ENCODE results near the gene TEX44. TPM values are rescaled to one million over a fixed set of nuclear protein-coding genes. Genes with fewer than 3 reads are reported as not detected.
"Not testable (repeated sequence)": the region's sequence is repeated elsewhere in the genome, so short reads cannot be mapped to it uniquely, and the experiment has no call there.

Gene TEX44
- total RNA-seq, 4 donors from 2014 or later: not detected

- Histone ChIP-seq H3K27me3 (no peaks in the 10 kb centered on the region), H3K4me3 (no peak overlapping the region), H3K36me3 (no peaks in the 10 kb centered on the region), H3K27ac (no peak overlapping the region), H3K4me1 (peaks cover 0 to 15% (median 6%) of the 10 kb centered on the region in 3 donors), H3K9me3 (peaks cover 0 to 14% (median 0%) of the 10 kb centered on the region in 3 donors)
- TF ChIP-seq POLR2AphosphoS5 (IDR thresholded peaks at IDR 0.05) (no peak), CTCF (IDR thresholded peaks at IDR 0.05) (no peak), EP300 (IDR thresholded peaks at IDR 0.05) (no peak), POLR2A (IDR thresholded peaks at IDR 0.05) (no peak)
- ATAC-seq: no peak
- 50 to 75% methylated on average over 1 to 3 of the region's 3 CpGs for WGBS, 2 donors (ENCODE audit: low coverage in 1 of 2)
Measured at GRCh38 chr2:231548752-231549151, 43.9 kb upstream of the TEX44 start.

GRCh38 chr2:231549446-231550239 is 43.0 kb upstream of the TEX44 start:
- H3K36me3 ChIP-seq: no peaks in the 10 kb centered on the region
- ATAC-seq: no peak
- no peak for TF ChIP-seq EP300 (IDR thresholded peaks at IDR 0.05)
- no peak for TF ChIP-seq POLR2AphosphoS5 (IDR thresholded peaks at IDR 0.05)
- no peak for TF ChIP-seq POLR2A (IDR thresholded peaks at IDR 0.05)
- no peak for TF ChIP-seq CTCF (IDR thresholded peaks at IDR 0.05)
- H3K27me3 ChIP-seq: no peaks in the 10 kb centered on the region
- H3K9me3 ChIP-seq: peaks cover 0 to 13% (median 0%) of the 10 kb centered on the region in 3 donors
- peaks cover 0 to 23% (median 6%) of the 10 kb centered on the region in 3 donors for H3K4me1 ChIP-seq
- H3K27ac ChIP-seq: no peak overlapping the region
- H3K4me3 ChIP-seq: no peak overlapping the region
- WGBS, 2 donors (ENCODE audit: low coverage in 1 of 2): 76 to 85% methylated on average over 4 to 10 of the region's 13 CpGs

GRCh38 chr2:231552752-231553151 is 39.9 kb upstream of the TEX44 start:
- no peaks in the 10 kb centered on the region for H3K27me3 ChIP-seq
- no peak overlapping the region for H3K4me3 ChIP-seq
- ATAC-seq: no peak
- peaks cover 0 to 13% (median 0%) of the 10 kb centered on the region in 3 donors for H3K9me3 ChIP-seq
- H3K27ac ChIP-seq: no peak overlapping the region
- TF ChIP-seq POLR2AphosphoS5 (IDR thresholded peaks at IDR 0.05): no peak
- TF ChIP-seq POLR2A (IDR thresholded peaks at IDR 0.05): no peak
- peaks cover 0 to 28% (median 4%) of the 10 kb centered on the region in 3 donors for H3K4me1 ChIP-seq
- no peaks in the 10 kb centered on the region for H3K36me3 ChIP-seq

GRCh38 chr2:231554327-231554726 is 38.3 kb upstream of the TEX44 start:
- H3K4me1 ChIP-seq: peaks cover 0 to 31% (median 4%) of the 10 kb centered on the region in 3 donors
- H3K4me3 ChIP-seq: peak overlapping the region in 1 of 2 donors; percentile 36
- H3K27ac ChIP-seq: peak overlapping the region in 3 of 4 donors; percentile 72 to 76 (median 75)
- no peak for ATAC-seq
- TF ChIP-seq POLR2AphosphoS5 (IDR thresholded peaks at IDR 0.05) (no peak), EP300 (IDR thresholded peaks at IDR 0.05) (no peak), CTCF (IDR thresholded peaks at IDR 0.05) (no peak), POLR2A (IDR thresholded peaks at IDR 0.05) (no peak)
- H3K36me3 ChIP-seq: no peaks in the 10 kb centered on the region
- H3K9me3 ChIP-seq: peaks cover 0 to 13% (median 0%) of the 10 kb centered on the region in 3 donors
- 33 to 72% methylated on average over 4 to 8 of the region's 8 CpGs for WGBS, 2 donors (ENCODE audit: low coverage in 1 of 2)
- H3K27me3 ChIP-seq: no peaks in the 10 kb centered on the region

- peak overlapping the region in 1 of 2 donors; percentile 36 for H3K4me3 ChIP-seq
- peaks cover 0 to 13% (median 0%) of the 10 kb centered on the region in 3 donors for H3K9me3 ChIP-seq
- 26 to 53% methylated on average over 2 to 10 of the region's 14 CpGs for WGBS, 2 donors (ENCODE audit: low coverage in 1 of 2)
- peaks cover 0 to 31% (median 4%) of the 10 kb centered on the region in 3 donors for H3K4me1 ChIP-seq
- TF ChIP-seq POLR2AphosphoS5 (IDR thresholded peaks at IDR 0.05) (no peak), EP300 (IDR thresholded peaks at IDR 0.05) (no peak), POLR2A (IDR thresholded peaks at IDR 0.05) (no peak), CTCF (IDR thresholded peaks at IDR 0.05) (no peak)
- H3K27me3 ChIP-seq: no peaks in the 10 kb centered on the region
- H3K27ac ChIP-seq: peak overlapping the region in 3 of 4 donors; percentile 72 to 76 (median 75)
- no peaks in the 10 kb centered on the region for H3K36me3 ChIP-seq
- peak; percentile 78 for ATAC-seq
Measured at GRCh38 chr2:231554748-231555545, 37.7 kb upstream of the TEX44 start.

- not testable (repeated sequence) for ATAC-seq
Measured at GRCh38 chr2:231556496-231556895, 36.2 kb upstream of the TEX44 start.

More at GRCh38 chr2:231556496-231556895, 36.2 kb upstream of the TEX44 start:
- 88% methylated on average over 8 of the region's 8 CpGs; no CpG with 5 or more reads in 1 of the 2 donors for WGBS, 2 donors (ENCODE audit: low coverage in 1 of 2)
- Histone ChIP-seq H3K27ac (peak overlapping the region in 1 of 4 donors; percentile 70), H3K4me1 (peaks cover 0 to 31% (median 4%) of the 10 kb centered on the region in 3 donors), H3K9me3 (peaks cover 0 to 13% (median 0%) of the 10 kb centered on the region in 3 donors)
- H3K36me3 ChIP-seq, H3K27me3 ChIP-seq, H3K4me3 ChIP-seq: not testable (repeated sequence)
